ENCODE results near the gene RNF6.

- TF ChIP-seq CTCF (conservative IDR thresholded peaks at IDR 0.05 in 1 of 2, IDR thresholded peaks at IDR 0.05 in 1 of 2; ENCODE audit: low read depth in 1 of 2, low read length in 2 of 2) (no peak), EZH2 (IDR thresholded peaks at IDR 0.05; ENCODE audit: low read length, missing control alignments) (no peak)
Observed at GRCh38 chr13:26222520-26223046, 469 bp upstream of the RNF6 start.

Data from fibroblast of lung (primary cell).